ENCODE data around the gene TLNRD1. TPM values are rescaled to one million over a fixed set of nuclear protein-coding genes. Genes with fewer than 3 reads are reported as not detected.

The TLNRD1 gene
- total and polyA plus RNA-seq, 7 donors, result 0.65 to 5.1 (median 2.6) TPM

DNA sequence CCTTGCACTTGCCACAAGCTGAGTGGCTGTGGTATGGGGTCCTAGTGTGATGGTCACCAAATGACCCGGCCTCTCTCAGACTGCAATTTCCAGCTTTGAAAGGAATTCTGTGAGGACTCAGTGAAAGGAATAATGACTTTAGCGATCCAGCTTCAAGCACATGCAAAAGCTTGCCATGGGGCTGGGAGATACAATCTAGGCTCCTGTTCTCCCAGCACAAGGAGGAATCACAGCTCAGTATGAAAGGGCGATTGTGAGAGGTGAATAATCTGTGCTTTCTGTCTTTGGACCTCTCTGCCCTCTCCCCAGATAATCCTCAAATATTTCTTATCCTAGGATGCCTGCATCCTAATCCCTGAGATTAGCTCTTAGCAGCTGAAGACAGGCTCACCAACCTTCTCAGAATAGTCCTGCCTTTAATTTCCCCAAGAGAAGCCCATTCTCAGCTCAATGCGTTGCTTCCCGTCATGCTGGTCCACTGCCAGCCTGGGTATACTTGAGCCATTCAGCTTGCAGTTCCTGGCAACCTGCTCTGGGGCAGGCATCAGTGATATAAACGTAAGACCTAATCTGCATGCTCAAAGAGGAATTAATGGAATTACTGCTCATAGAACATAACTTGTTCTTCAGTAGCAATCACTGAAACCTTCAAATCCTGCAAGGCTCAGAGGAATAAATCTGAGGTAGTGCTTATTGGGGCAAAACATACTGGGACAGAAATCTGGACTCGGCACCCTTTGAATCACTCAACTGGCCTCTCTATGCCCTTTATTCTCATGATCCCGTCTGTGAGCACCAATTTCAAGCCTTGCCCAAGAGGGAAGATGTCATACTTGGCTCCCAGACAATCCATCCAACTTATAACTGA lies 15.1 kb downstream of the TLNRD1 start:
- Histone ChIP-seq H3K36me3 (ENCODE audit: insufficient read depth in 1 of 2, low read depth in 1 of 2) (no peaks in the 10 kb centered on the region), H3K4me1 (peaks cover 6% of the 10 kb centered on the region), H3K27me3 (ENCODE audit: insufficient read depth in 3 of 3, low read length in 2 of 3) (no peaks in the 10 kb centered on the region), H3K27ac (no peak overlapping the region), H3K9me3 (no peaks in the 10 kb centered on the region), H3K4me3 (no peak overlapping the region)
- intact Hi-C loops (cut with DNase I), result no loop called here
- 26 to 39% (median 30%) methylated on average over 8 of the region's 8 CpGs for WGBS, 3 donors
- ATAC-seq (peak in 1 of 4 donors; percentile 38), DNase-seq (peak in 1 of 2 donors; percentile 34)
- TF ChIP-seq, protein P1, sequence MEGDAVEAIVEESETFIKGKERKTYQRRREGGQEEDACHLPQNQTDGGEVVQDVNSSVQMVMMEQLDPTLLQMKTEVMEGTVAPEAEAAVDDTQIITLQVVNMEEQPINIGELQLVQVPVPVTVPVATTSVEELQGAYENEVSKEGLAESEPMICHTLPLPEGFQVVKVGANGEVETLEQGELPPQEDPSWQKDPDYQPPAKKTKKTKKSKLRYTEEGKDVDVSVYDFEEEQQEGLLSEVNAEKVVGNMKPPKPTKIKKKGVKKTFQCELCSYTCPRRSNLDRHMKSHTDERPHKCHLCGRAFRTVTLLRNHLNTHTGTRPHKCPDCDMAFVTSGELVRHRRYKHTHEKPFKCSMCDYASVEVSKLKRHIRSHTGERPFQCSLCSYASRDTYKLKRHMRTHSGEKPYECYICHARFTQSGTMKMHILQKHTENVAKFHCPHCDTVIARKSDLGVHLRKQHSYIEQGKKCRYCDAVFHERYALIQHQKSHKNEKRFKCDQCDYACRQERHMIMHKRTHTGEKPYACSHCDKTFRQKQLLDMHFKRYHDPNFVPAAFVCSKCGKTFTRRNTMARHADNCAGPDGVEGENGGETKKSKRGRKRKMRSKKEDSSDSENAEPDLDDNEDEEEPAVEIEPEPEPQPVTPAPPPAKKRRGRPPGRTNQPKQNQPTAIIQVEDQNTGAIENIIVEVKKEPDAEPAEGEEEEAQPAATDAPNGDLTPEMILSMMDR (IDR thresholded peaks at IDR 0.05), result no peak

DNA sequence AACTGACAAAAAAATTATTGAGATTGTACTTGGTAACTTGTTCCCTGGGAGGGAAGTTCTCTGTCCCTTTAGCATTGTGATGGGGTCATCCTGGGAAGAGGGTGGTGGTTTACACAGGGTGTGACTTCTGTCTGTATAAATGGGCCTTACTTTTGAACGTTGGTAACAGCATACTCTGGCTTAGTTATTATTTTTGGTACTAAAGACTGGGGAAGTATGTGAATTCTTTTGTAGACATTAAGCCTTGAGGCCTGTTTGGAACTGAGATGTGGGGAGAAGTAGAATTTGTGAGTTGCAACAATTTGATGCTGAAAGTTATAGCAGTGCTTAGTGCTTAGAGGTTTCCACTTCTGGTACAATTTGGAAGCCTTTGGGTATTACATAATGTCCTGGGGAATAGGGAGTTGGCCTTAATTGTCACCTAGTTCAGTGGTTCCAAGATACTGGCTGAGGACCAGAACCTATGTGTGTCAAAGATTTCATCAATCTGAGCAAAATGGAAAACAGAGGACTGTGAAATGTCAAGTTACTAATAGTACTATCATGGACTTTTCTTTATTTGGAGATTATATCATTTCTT lies 15.9 kb downstream of the TLNRD1 start:
- Histone ChIP-seq H3K27me3 (ENCODE audit: insufficient read depth in 3 of 3, low read length in 2 of 3) (no peaks in the 10 kb centered on the region), H3K27ac (no peak overlapping the region), H3K9me3 (no peaks in the 10 kb centered on the region), H3K36me3 (ENCODE audit: insufficient read depth in 1 of 2, low read depth in 1 of 2) (no peaks in the 10 kb centered on the region), H3K4me3 (no peak overlapping the region), H3K4me1 (peaks cover 6% of the 10 kb centered on the region)
- 7 to 18% (median 12%) methylated on average over 1 of the region's 1 CpG for WGBS, 3 donors
- intact Hi-C loops (cut with DNase I), result no loop called here
- DNase-seq (no peak), ATAC-seq (peak in 2 of 4 donors; percentile 20 to 58)
- TF ChIP-seq, protein P1 (IDR thresholded peaks at IDR 0.05), result no peak

DNA sequence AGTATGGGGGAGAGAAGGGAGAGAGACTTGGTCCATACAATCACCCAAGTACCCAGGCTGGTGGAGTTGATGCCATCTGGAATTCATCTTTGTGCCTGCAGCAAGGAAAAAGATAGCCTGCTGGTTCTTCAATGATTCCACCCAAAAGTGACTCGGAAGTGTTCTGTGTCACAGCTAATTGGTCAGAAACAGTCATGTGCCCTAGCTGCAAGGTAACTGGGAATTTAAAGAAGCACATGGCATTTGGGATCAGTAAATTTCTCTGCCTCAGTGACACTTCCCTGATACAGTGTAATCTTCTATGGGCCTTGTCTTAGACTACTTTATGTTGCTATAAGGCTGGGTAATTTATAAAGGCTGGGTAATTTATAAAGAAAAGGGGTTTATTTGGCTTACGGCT lies 17.5 kb downstream of the TLNRD1 start:
- intact Hi-C loops (cut with DNase I), result no loop called here
- ATAC-seq, result no peak
- H3K27ac ChIP-seq, result no peak overlapping the region

DNA sequence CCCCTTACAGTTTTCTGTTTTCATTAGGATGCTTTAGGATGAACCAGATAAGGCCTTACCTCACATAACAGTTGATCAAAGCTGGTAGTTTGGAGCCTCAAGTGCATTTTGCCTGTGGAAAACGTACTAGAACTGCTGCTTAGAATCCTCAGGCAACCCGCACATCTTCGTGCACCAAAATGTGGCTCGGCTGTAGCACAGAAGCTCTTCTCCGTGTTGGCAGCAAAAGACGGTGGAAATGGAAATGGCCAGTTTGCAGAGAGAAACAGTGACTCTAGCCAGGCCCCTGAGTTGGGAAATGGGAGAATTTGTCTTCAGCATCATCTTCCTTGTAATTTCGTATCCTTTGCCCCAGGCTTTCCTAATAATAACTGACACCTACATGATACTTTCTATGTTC lies 20.6 kb downstream of the TLNRD1 start:
- DNase-seq, result no peak
- intact Hi-C loops (cut with DNase I), result no loop called here
- Histone ChIP-seq H3K9me3 (no peaks in the 10 kb centered on the region), H3K36me3 (ENCODE audit: insufficient read depth in 1 of 2, low read depth in 1 of 2) (no peaks in the 10 kb centered on the region), H3K27ac (no peak overlapping the region), H3K27me3 (ENCODE audit: insufficient read depth in 3 of 3, low read length in 2 of 3) (no peaks in the 10 kb centered on the region), H3K4me3 (no peak overlapping the region), H3K4me1 (peaks cover 13% of the 10 kb centered on the region)
- no peak for ATAC-seq
- TF ChIP-seq, protein P1 (IDR thresholded peaks at IDR 0.05), result no peak
- WGBS, 3 donors, result 84 to 87% (median 85%) methylated on average over 7 of the region's 7 CpGs

More for the DNA sequence above, 17.5 kb downstream of the TLNRD1 start:
- Histone ChIP-seq H3K36me3 (ENCODE audit: insufficient read depth in 1 of 2, low read depth in 1 of 2) (no peaks in the 10 kb centered on the region), H3K4me3 (no peak overlapping the region), H3K9me3 (no peaks in the 10 kb centered on the region), H3K27me3 (ENCODE audit: insufficient read depth in 3 of 3, low read length in 2 of 3) (no peaks in the 10 kb centered on the region), H3K4me1 (peaks cover 6% of the 10 kb centered on the region)
- TF ChIP-seq, protein P1 (IDR thresholded peaks at IDR 0.05), result no peak
- DNase-seq, result no peak
- 91 to 97% (median 95%) methylated on average over 2 of the region's 2 CpGs for WGBS, 3 donors
